MCF 10A (cell line): ENCODE results near the gene GNG7. TPM values are rescaled to one million over a fixed set of nuclear protein-coding genes. Genes with fewer than 3 reads are reported as not detected.

Experiments
- BruUV-seq: library from RNA; stranded (reverse); fragments of 400-500 nt; replicated peaks from 2 replicates; lab custom pipeline; 2021; lab: Mats Ljungman, UMichigan
- CTCF ChIA-PET: fragments of 300-600 bp; sonication (Branson Sonifier 250); formaldehyde crosslinking; extraction: SDS; loops from one replicate; lab custom pipeline; 2021; ENCODE audit warnings: antibody characterized with exemption, inconsistent platforms; lab: Yijun Ruan, JAX
- POLR2A ChIA-PET: fragments of 300-600, 350-650 bp; sonication (Branson Sonifier 250); formaldehyde crosslinking; extraction: SDS; loops from one replicate; lab custom pipeline; 2020; ENCODE audit warnings: antibody characterized with exemption, inconsistent platforms; lab: Yijun Ruan, JAX
- DNase-seq: peaks from one replicate; pipeline ENCODE4 v3.0.0-alpha.2; 2018; ENCODE audit not compliant: unreplicated experiment
- H3K27ac Mint-ChIP-seq: one replicate; pipeline ENCODE4 v1.8.0; 2022; ENCODE audit warnings: mild to moderate bottlenecking, low read depth, mixed read lengths; ENCODE audit not compliant: unreplicated experiment
- H3K27me3 Mint-ChIP-seq: one replicate; pipeline ENCODE4 v1.8.0; 2022; ENCODE audit warnings: mixed read lengths; ENCODE audit not compliant: insufficient read depth, unreplicated experiment
- H3K36me3 Mint-ChIP-seq: one replicate; pipeline ENCODE4 v1.8.0; 2022; ENCODE audit warnings: mild to moderate bottlenecking, moderate library complexity, mixed read lengths; ENCODE audit not compliant: insufficient read depth, unreplicated experiment
- H3K4me1 Mint-ChIP-seq: one replicate; pipeline ENCODE4 v1.8.0; 2022; ENCODE audit warnings: mixed read lengths; ENCODE audit not compliant: insufficient read depth, unreplicated experiment
- H3K4me3 Mint-ChIP-seq: one replicate; pipeline ENCODE4 v1.8.0; 2022; ENCODE audit warnings: mild to moderate bottlenecking, moderate library complexity, mixed read lengths; ENCODE audit not compliant: unreplicated experiment
- H3K9me3 Mint-ChIP-seq: one replicate; pipeline ENCODE4 v1.8.0; 2022; ENCODE audit warnings: mixed read lengths; ENCODE audit not compliant: unreplicated experiment
- intact Hi-C: fragments of 100-400 bp; cut with micrococcal nuclease; formaldehyde crosslinking; loops from 2 replicates; pipeline ENCODE4 v1.14.1; 2022
- total RNA-seq: library from RNA; stranded (reverse); gene quantifications from 2 replicates; pipeline ENCODE4 v1.2.3, GENCODE V29; 2022
- TF ChIP-seq, protein P1 (sequence below): fragments of 200-600 bp; IDR thresholded peaks from one replicate; pipeline ENCODE4 v1.8.0; 2022; ENCODE audit warnings: antibody characterized with exemption, mild to moderate bottlenecking; ENCODE audit not compliant: unreplicated experiment

The GNG7 gene
- total RNA-seq, 1 experiment from 2014 or later, result 0.51 TPM

DNA sequence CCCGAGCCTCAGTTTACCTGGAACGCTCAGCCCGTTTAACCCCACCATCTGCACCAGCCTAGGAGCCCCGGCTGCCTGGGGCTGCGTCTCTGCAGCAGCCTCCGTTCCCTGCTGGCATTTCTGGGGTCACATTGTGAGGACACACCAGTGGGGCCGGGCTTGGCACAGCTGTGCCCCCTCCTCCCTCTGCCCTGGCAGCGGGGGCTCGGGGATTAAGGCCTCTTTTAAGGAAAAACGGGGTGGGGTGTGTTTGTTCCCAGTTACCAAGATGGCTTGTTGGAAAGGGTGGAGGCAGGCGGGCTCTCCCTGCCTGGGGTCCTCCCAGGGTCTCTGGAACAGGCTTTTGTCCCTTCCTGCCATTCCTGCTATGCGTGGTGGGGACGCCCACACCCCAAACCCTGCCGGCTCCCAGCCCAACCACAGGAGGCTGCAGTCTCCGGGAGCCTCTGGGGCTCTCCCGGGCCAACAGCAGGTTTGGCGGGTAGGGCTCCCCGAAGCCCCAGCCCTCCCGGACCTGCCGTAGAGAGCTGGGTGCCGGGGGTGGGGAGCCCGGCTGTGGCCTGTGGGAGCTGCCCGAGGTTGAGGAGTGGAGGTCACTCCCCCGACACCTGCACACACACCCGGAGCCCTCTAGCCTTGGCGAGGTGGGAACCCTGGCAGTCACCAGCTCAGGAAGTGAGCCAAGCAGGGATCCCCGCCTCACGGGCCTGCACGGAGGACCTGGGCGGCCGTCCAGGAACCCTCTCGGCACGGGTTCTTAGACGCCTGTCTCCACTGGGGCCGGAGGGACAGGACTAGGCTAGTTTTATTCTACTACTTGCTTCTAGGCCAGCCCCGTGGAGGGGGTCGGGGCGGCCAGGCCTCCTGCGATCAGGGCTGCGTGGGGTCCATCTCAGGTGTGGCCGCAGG is 189.7 kb downstream of the GNG7 start:
- Mint-ChIP-seq H3K9me3 (no peaks in the 10 kb centered on the region), H3K27me3 (no peaks in the 10 kb centered on the region), H3K27ac (no peak overlapping the region), H3K4me1 (no peaks in the 10 kb centered on the region), H3K4me3 (no peak overlapping the region), H3K36me3 (peaks cover 5% of the 10 kb centered on the region)
- no TSS peak for BruUV-seq
- intact Hi-C loops, result no loop called here
- POLR2A ChIA-PET, result interaction anchor here (1.0 kb wide), 1 partner anchor 39 kb away, joined by 3 read pairs; no protein-coding TSS in a partner anchor
- CTCF ChIA-PET, result interaction anchor here (0.5 kb wide), 1 partner anchor 28 kb away, joined by 3 read pairs; no protein-coding TSS in a partner anchor
- no peak for DNase-seq
- TF ChIP-seq, protein P1, sequence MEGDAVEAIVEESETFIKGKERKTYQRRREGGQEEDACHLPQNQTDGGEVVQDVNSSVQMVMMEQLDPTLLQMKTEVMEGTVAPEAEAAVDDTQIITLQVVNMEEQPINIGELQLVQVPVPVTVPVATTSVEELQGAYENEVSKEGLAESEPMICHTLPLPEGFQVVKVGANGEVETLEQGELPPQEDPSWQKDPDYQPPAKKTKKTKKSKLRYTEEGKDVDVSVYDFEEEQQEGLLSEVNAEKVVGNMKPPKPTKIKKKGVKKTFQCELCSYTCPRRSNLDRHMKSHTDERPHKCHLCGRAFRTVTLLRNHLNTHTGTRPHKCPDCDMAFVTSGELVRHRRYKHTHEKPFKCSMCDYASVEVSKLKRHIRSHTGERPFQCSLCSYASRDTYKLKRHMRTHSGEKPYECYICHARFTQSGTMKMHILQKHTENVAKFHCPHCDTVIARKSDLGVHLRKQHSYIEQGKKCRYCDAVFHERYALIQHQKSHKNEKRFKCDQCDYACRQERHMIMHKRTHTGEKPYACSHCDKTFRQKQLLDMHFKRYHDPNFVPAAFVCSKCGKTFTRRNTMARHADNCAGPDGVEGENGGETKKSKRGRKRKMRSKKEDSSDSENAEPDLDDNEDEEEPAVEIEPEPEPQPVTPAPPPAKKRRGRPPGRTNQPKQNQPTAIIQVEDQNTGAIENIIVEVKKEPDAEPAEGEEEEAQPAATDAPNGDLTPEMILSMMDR, result no peak

DNA sequence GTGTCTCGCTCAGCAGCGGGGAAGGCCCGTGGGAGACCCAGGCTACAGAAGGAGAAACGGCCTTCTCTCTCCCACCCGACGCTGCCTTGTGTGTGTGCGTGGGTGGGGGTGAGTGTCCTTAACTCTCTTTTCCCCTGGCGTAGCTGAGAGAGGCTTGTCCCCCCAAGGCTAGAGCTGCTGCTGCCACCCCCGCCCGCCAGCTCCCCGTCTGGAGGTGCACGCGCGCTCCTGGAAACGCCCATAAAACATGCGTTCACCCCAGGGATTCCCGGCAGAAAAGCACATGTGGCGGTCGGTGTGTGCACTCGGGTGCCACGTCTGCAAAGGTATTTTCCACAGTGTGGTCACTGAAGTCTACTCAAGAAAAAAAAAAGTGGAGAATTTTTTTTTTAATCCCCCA is 190.5 kb downstream of the GNG7 start:
- no peak overlapping the region for H3K27ac Mint-ChIP-seq
- DNase-seq, result no peak
- H3K4me3 Mint-ChIP-seq, result no peak overlapping the region
- no TSS peak for BruUV-seq
- H3K27me3 Mint-ChIP-seq, result no peaks in the 10 kb centered on the region
- intact Hi-C loops, result no loop called here
- ChIA-PET CTCF (no interaction called here), POLR2A (interaction anchor here (1.0 kb wide), 1 partner anchor 38 kb away, joined by 3 read pairs; no protein-coding TSS in a partner anchor)
- TF ChIP-seq, protein P1, result no peak
- no peaks in the 10 kb centered on the region for H3K9me3 Mint-ChIP-seq
- H3K36me3 Mint-ChIP-seq, result peaks cover 6% of the 10 kb centered on the region
- H3K4me1 Mint-ChIP-seq, result no peaks in the 10 kb centered on the region

DNA sequence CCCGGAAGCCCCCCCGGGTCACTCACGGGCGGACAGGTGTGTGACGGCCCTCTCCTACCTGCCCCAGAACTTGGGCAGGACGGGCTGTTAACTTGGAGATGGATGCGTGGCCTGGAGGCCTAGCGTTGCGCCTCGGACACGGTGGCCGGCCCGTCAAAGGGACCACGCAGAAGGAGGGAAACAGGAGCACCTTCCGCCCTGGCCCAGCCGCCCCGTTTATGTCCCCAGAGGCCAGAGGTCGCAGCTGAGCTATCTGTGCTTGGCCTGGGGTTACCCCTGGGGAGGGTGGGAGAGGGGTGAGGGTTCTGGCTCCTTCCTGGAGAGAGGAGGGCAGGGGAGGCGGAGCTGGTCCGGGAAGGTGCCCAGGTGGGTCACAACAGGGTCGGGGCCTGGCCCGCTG is 190.9 kb downstream of the GNG7 start:
- no TSS peak for BruUV-seq
- Mint-ChIP-seq H3K36me3 (peaks cover 6% of the 10 kb centered on the region), H3K9me3 (no peaks in the 10 kb centered on the region), H3K4me3 (no peak overlapping the region), H3K4me1 (no peaks in the 10 kb centered on the region), H3K27ac (peak overlapping the region; percentile 70), H3K27me3 (no peaks in the 10 kb centered on the region)
- TF ChIP-seq, protein P1, result no peak
- ChIA-PET CTCF (no interaction called here), POLR2A (no interaction called here)
- intact Hi-C loops, result no loop called here
- DNase-seq, result no peak

DNA sequence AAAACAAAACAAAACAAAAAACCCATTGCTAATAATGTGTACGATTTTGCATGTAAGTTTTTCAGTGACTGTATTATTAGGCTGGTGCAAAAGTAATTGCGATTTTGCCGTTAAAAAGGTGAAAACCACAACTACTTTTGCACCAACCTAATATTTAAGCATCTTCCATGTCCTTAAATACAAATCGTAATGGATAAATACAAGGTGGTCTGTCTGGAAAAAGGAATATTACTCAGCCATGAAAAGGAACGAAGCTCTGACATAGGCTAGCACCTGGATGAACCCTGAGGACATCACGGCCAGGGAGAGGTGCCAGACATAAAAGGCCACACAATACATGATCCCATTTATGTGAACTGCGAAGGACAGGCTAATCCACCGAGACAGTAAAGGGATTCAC is 193.4 kb downstream of the GNG7 start:
- Mint-ChIP-seq H3K36me3 (peaks cover 6% of the 10 kb centered on the region), H3K4me1 (peaks cover 1% of the 10 kb centered on the region), H3K4me3 (no peak overlapping the region), H3K9me3 (no peaks in the 10 kb centered on the region), H3K27ac (no peak overlapping the region), H3K27me3 (no peaks in the 10 kb centered on the region)
- DNase-seq, result no peak
- BruUV-seq, result no TSS peak
- TF ChIP-seq, protein P1, result no peak
- ChIA-PET POLR2A (no interaction called here), CTCF (no interaction called here)
- intact Hi-C loops, result no loop called here
